ENCODE data around the gene MBOAT2. TPM values are rescaled to one million over a fixed set of nuclear protein-coding genes. Genes with fewer than 3 reads are reported as not detected.

The MBOAT2 gene
- total RNA-seq, 4 donors from 2014 or later = 12.5 to 33.0 (median 20.7) TPM

DNA sequence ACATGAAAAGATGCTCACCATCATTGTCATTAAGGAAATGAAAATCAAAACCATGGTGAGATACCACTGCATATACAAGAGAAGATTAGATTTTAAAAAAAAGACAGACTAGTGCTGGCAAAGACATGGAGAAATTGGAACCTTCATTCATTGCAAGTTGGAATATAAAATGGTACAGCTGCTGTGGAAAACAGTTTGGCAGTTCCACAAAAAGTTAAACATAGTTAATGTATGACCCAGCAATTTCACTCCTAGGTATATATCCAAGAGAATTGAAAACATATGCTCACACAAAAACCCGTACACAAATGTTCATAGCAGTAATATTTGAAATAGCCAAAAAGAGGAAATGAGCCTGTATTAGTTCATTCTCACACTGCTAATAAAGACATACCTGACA is 33.7 kb upstream of the MBOAT2 start:
- no peaks in the 10 kb centered on the region for H3K27me3 ChIP-seq
- H3K9me3 ChIP-seq = peaks cover 0 to 4% (median 0%) of the 10 kb centered on the region in 4 donors
- no peak overlapping the region for H3K4me3 ChIP-seq
- H3K27ac ChIP-seq = no peak overlapping the region
- TF ChIP-seq, protein P1, sequence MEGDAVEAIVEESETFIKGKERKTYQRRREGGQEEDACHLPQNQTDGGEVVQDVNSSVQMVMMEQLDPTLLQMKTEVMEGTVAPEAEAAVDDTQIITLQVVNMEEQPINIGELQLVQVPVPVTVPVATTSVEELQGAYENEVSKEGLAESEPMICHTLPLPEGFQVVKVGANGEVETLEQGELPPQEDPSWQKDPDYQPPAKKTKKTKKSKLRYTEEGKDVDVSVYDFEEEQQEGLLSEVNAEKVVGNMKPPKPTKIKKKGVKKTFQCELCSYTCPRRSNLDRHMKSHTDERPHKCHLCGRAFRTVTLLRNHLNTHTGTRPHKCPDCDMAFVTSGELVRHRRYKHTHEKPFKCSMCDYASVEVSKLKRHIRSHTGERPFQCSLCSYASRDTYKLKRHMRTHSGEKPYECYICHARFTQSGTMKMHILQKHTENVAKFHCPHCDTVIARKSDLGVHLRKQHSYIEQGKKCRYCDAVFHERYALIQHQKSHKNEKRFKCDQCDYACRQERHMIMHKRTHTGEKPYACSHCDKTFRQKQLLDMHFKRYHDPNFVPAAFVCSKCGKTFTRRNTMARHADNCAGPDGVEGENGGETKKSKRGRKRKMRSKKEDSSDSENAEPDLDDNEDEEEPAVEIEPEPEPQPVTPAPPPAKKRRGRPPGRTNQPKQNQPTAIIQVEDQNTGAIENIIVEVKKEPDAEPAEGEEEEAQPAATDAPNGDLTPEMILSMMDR (IDR thresholded peaks at IDR 0.05) = no peak
- no peak for TF ChIP-seq POLR2A (IDR thresholded peaks at IDR 0.05)
- no peaks in the 10 kb centered on the region for H3K4me1 ChIP-seq
- no peaks in the 10 kb centered on the region for H3K36me3 ChIP-seq
- no peak for DNase-seq

DNA sequence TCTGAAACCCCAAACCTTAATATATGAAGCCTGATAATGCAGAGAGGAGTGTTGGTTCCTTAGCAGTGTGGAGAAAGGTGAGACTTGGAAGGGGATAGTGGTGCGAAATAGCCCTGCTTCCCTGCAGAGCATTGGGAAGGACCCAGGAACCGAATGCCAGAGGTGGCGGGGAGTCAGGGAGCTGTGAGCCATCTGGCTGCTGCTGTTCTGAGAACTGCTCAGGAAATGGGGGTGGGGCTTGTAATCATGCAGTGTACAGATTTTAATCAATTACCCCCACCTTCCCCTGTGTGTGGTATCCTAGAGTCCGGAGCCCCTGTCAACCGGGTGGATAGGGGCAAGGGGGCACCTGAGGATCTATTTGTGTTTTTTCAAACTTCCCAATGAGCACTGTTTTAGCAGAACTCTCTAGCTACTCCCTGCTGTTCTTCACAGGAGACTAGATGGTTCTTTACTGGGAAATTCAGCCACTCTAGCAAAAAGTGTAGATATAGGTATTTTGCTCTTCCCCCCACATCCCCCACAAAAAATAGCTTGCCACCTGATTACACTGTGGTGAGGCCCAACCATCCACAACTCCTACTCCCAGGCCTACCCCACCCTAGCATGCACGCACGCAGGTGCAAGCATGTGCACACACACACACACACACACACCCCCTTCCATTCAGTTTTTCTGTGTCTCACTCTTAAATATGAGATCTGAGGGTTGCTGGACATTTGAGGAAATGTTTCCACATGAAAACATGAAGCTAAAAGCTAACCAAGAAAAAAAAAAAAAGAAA is 30.1 kb upstream of the MBOAT2 start:
- Histone ChIP-seq H3K27ac (no peak overlapping the region), H3K4me3 (no peak overlapping the region), H3K36me3 (no peaks in the 10 kb centered on the region), H3K4me1 (no peaks in the 10 kb centered on the region), H3K27me3 (no peaks in the 10 kb centered on the region), H3K9me3 (peaks cover 0 to 3% (median 0%) of the 10 kb centered on the region in 4 donors)
- TF ChIP-seq POLR2A (IDR thresholded peaks at IDR 0.05) = no peak
- TF ChIP-seq, protein P1 (IDR thresholded peaks at IDR 0.05) = no peak
- no peak for DNase-seq

DNA sequence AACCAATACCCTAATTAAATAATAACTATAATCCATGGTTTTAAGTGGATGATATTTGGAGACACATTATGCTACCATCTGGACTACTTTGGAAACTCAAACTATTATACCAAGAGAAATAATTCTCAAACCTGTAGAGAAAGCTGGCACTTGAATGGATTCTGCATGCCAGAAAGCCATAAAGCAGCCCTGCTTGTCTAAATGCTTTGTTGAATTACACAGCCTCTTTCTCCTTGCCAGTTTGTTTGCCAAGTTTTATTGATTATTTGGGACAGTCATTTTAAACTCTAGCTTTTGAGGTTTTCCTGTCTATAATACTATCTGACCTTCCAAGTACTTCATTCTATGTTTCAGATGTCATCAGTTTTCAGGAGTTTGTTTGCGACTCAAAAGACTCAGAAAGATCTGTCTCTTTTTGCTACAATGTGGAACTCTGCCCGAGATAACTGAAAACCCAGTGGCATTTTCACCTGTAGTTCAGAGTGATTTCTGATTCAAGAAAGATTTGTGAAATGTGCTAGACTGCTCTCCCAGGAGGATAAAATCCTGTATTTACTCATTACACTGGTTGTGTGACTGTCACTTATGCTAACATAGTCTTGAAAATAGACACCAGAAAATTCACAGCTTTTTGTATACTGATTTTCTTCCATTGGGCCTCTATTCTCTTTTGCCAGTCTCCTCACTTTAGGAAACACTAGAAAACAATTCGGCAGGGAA is 29.2 kb upstream of the MBOAT2 start:
- no peak overlapping the region for H3K27ac ChIP-seq
- DNase-seq = no peak

DNA sequence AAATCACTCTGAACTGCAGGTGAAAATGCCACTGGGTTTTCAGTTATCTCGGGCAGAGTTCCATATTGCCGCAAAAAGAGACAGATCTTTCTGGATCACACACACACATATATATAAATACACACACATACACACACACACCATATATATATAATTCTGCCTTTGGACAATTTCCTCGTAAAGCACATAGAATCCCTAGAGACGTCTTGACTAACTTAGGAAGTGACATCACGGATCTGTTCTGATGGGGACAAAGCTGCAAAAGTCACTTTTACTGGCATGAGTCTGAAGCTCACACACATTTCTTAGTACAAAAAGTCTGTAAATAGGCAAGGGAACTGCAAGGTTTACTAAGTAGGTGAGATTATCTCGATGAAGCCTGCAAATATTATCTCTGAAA is 28.6 kb upstream of the MBOAT2 start:
- TF ChIP-seq POLR2A (IDR thresholded peaks at IDR 0.05) = no peak
- TF ChIP-seq, protein P1 (IDR thresholded peaks at IDR 0.05) = no peak
- no peaks in the 10 kb centered on the region for H3K36me3 ChIP-seq
- no peaks in the 10 kb centered on the region for H3K4me1 ChIP-seq
- H3K27me3 ChIP-seq = no peaks in the 10 kb centered on the region
- no peaks in the 10 kb centered on the region for H3K9me3 ChIP-seq
- no peak for DNase-seq
- no peak overlapping the region for H3K27ac ChIP-seq
- H3K4me3 ChIP-seq = no peak overlapping the region

More for the DNA sequence above, 29.2 kb upstream of the MBOAT2 start:
- no peaks in the 10 kb centered on the region for H3K36me3 ChIP-seq
- no peaks in the 10 kb centered on the region for H3K9me3 ChIP-seq
- H3K27me3 ChIP-seq = no peaks in the 10 kb centered on the region
- no peak for TF ChIP-seq POLR2A (IDR thresholded peaks at IDR 0.05)
- TF ChIP-seq, protein P1 (IDR thresholded peaks at IDR 0.05) = no peak
- no peaks in the 10 kb centered on the region for H3K4me1 ChIP-seq
- no peak overlapping the region for H3K4me3 ChIP-seq

DNA sequence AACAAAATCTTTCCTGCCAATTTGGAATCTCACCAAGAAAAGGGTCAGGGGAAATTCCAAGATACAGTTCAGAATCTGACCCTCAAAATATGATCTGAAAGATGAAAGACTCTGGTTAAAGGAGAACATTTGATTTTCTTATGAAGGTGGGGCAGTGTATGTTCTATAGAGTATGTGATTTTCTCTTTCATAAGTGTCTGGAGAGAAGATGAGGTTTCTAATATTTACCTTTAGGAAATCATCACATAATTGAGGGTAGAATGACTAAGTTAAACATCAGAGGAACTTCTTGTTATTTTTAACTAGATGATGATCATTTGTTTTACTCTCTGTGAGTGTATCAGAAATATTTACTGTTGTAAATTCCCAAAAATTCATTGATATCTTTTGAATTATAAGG is 27.8 kb upstream of the MBOAT2 start:
- H3K36me3 ChIP-seq = no peaks in the 10 kb centered on the region
- TF ChIP-seq POLR2A (IDR thresholded peaks at IDR 0.05) = no peak
- TF ChIP-seq, protein P1 (IDR thresholded peaks at IDR 0.05) = no peak
- H3K27ac ChIP-seq = no peak overlapping the region
- no peak overlapping the region for H3K4me3 ChIP-seq
- H3K27me3 ChIP-seq = no peaks in the 10 kb centered on the region
- DNase-seq = no peak
- no peaks in the 10 kb centered on the region for H3K4me1 ChIP-seq
- H3K9me3 ChIP-seq = no peaks in the 10 kb centered on the region
